Fibroblast of lung (primary cell): Measurements from ENCODE around the gene TIMELESS. TPM values are rescaled to one million over a fixed set of nuclear protein-coding genes. Genes with fewer than 3 reads are reported as not detected.

Experiments
- DNase-seq, 2 donors: peaks; one replicate each; pipeline versions ENCODE4 v3.0.0 to v3.0.0-alpha.2; 2010; ENCODE audit warnings: low read depth in 2 of 2
- H2AFZ ChIP-seq: 2 replicates; pipeline ENCODE4 v1.5.1; 2012; ENCODE audit warnings: low read length, control low read depth, inconsistent platforms
- H3K27ac ChIP-seq: 2 replicates; pipeline ENCODE4 v1.5.1; 2011; ENCODE audit warnings: low read length, control low read depth; ENCODE audit not compliant: insufficient read depth
- H3K27me3 ChIP-seq: 2 replicates; pipeline ENCODE4 v1.5.1; 2011; ENCODE audit warnings: mild to moderate bottlenecking, low read length; ENCODE audit not compliant: control insufficient read depth, insufficient read depth
- H3K36me3 ChIP-seq: 2 replicates; pipeline ENCODE4 v1.5.1; 2011; ENCODE audit warnings: low read length; ENCODE audit not compliant: control insufficient read depth, insufficient read depth
- H3K4me1 ChIP-seq: 2 replicates; pipeline ENCODE4 v1.5.1; 2011; ENCODE audit warnings: low read length; ENCODE audit not compliant: control insufficient read depth, insufficient read depth; ENCODE audit errors: extremely low read depth
- H3K4me2 ChIP-seq: 2 replicates; pipeline ENCODE4 v1.5.1; 2011; ENCODE audit warnings: low read length, control low read depth; ENCODE audit not compliant: insufficient read depth; ENCODE audit errors: extremely low read depth
- H3K4me3 ChIP-seq, 4 experiments: fragments of 200-600 bp in 1 of 4; sonication (generic) in 1 of 4; replicated peaks in 1 of 4; 2 replicates each; pipeline ENCODE4 v1.5.1; 2011 to 2016; ENCODE audit warnings: low read length in 4 of 4, low read depth in 3 of 4, mild to moderate bottlenecking in 3 of 4, control low read depth in 2 of 4, inconsistent platforms in 1 of 4, mixed read lengths in 1 of 4; ENCODE audit not compliant: insufficient read depth in 1 of 4; ENCODE audit errors: control extremely low read depth in 1 of 4
- H3K79me2 ChIP-seq: 2 replicates; pipeline ENCODE4 v1.5.1; 2012; ENCODE audit warnings: mild to moderate bottlenecking, low read length, inconsistent platforms; ENCODE audit not compliant: control insufficient read depth, insufficient read depth
- H3K9ac ChIP-seq: 2 replicates; pipeline ENCODE4 v1.5.1; 2011; ENCODE audit warnings: mild to moderate bottlenecking, low read length, control low read depth; ENCODE audit not compliant: insufficient read depth
- H3K9me3 ChIP-seq: 2 replicates; pipeline ENCODE4 v1.5.1; 2012; ENCODE audit warnings: low read depth, low read length; ENCODE audit not compliant: control insufficient read depth, insufficient read depth
- H4K20me1 ChIP-seq: 2 replicates; pipeline ENCODE4 v1.5.1; 2011; ENCODE audit warnings: low read length; ENCODE audit not compliant: control insufficient read depth, insufficient read depth; ENCODE audit errors: extremely low read depth
- EZH2 ChIP-seq: IDR thresholded peaks from 2 replicates; pipeline ENCODE4 v1.5.1; 2012; ENCODE audit warnings: low read length, control low read depth, mild to moderate bottlenecking; ENCODE audit errors: missing control alignments
- polyA plus RNA-seq, 2 donors: library from polyadenylated mRNA; depleted of rRNA in 1 of 2; stranded (reverse) in 1 of 2; unstranded in 1 of 2; fragments of >200 nt; gene quantifications; 2 replicates each; pipeline ENCODE4 v1.2.1, GENCODE V29; 2011 to 2012; ENCODE audit warnings: missing spikeins in 1 of 2
- total RNA-seq: library from RNA; depleted of rRNA; stranded (reverse); fragments of >200 nt; gene quantifications from 2 replicates; pipeline ENCODE4 v1.2.1, GENCODE V29; 2014
- TF ChIP-seq, protein P1 (sequence below), 2 donors: IDR thresholded peaks in 1 of 2; conservative IDR thresholded peaks in 1 of 2; 1 replicate in 1 of 2; 2 replicates in 1 of 2; pipeline ENCODE4 v1.5.1; 2011 to 2012; ENCODE audit warnings: low read length in 2 of 2, control low read depth in 1 of 2, inconsistent platforms in 1 of 2, low read depth in 1 of 2, mild to moderate bottlenecking in 1 of 2

TIMELESS gene
- total and polyA plus RNA-seq, 2 donors (not counting 1 experiment from before 2014, with no cell fraction given): 1.2 to 5.9 TPM

- peaks cover 8% of the 10 kb centered on the region for H3K79me2 ChIP-seq
- H2AFZ ChIP-seq: no peak overlapping the region
Measured at GRCh38 chr12:56437430-56438176, 11.6 kb downstream of the TIMELESS start.

DNA sequence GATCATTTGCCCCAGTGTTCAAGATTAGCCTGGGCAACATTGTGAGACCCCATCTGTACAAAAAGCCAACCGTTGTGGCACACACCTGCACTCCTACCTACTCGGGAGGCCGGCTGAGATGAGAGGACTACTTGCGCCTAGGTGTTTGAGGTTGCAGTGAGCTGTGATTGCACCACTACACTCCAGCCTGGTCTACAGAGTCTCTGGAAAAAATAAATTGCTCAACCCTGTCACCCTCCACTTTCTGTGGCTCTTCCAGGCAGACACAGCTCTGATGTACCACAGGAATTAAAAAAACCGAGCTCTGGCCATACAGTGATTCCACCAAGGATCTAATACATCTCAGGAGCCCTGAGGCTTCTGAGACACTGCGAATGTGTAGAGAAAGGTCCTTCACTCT, 14.4 kb downstream of the TIMELESS start:
- TF ChIP-seq, protein P1, sequence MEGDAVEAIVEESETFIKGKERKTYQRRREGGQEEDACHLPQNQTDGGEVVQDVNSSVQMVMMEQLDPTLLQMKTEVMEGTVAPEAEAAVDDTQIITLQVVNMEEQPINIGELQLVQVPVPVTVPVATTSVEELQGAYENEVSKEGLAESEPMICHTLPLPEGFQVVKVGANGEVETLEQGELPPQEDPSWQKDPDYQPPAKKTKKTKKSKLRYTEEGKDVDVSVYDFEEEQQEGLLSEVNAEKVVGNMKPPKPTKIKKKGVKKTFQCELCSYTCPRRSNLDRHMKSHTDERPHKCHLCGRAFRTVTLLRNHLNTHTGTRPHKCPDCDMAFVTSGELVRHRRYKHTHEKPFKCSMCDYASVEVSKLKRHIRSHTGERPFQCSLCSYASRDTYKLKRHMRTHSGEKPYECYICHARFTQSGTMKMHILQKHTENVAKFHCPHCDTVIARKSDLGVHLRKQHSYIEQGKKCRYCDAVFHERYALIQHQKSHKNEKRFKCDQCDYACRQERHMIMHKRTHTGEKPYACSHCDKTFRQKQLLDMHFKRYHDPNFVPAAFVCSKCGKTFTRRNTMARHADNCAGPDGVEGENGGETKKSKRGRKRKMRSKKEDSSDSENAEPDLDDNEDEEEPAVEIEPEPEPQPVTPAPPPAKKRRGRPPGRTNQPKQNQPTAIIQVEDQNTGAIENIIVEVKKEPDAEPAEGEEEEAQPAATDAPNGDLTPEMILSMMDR (conservative IDR thresholded peaks at IDR 0.05 in 1 of 2, IDR thresholded peaks at IDR 0.05 in 1 of 2; ENCODE audit: low read depth in 1 of 2, low read length in 2 of 2): no peak
- no peak for TF ChIP-seq EZH2
- Histone ChIP-seq H3K79me2 (peaks cover 8% of the 10 kb centered on the region), H3K4me2 (no peak overlapping the region), H3K27me3 (no peaks in the 10 kb centered on the region), H3K9me3 (no peaks in the 10 kb centered on the region), H3K4me3 (no peak overlapping the region), H3K4me1 (no peaks in the 10 kb centered on the region), H2AFZ (no peak overlapping the region), H3K36me3 (peaks cover 2% of the 10 kb centered on the region), H3K9ac (no peak overlapping the region), H4K20me1 (no peaks in the 10 kb centered on the region), H3K27ac (no peak overlapping the region)
- DNase-seq: no peak

More at GRCh38 chr12:56437430-56438176, 11.6 kb downstream of the TIMELESS start:
- Histone ChIP-seq H3K36me3 (no peaks in the 10 kb centered on the region), H4K20me1 (no peaks in the 10 kb centered on the region), H3K9ac (no peak overlapping the region), H3K4me1 (no peaks in the 10 kb centered on the region), H3K4me2 (no peak overlapping the region), H3K9me3 (no peaks in the 10 kb centered on the region), H3K27me3 (no peaks in the 10 kb centered on the region), H3K4me3 (no peak overlapping the region), H3K27ac (no peak overlapping the region)
- DNase-seq: no peak
- TF ChIP-seq EZH2: no peak
- TF ChIP-seq, protein P1 (conservative IDR thresholded peaks at IDR 0.05 in 1 of 2, IDR thresholded peaks at IDR 0.05 in 1 of 2; ENCODE audit: low read depth in 1 of 2, low read length in 2 of 2): no peak

- no peak overlapping the region for H2AFZ ChIP-seq
- H3K4me1 ChIP-seq: no peaks in the 10 kb centered on the region
- no peak overlapping the region for H3K4me2 ChIP-seq
- no peak overlapping the region for H3K4me3 ChIP-seq
- no peaks in the 10 kb centered on the region for H3K9me3 ChIP-seq
- H3K27me3 ChIP-seq: no peaks in the 10 kb centered on the region
- peaks cover 4% of the 10 kb centered on the region for H3K79me2 ChIP-seq
- TF ChIP-seq, protein P1 (conservative IDR thresholded peaks at IDR 0.05 in 1 of 2, IDR thresholded peaks at IDR 0.05 in 1 of 2; ENCODE audit: low read depth in 1 of 2, low read length in 2 of 2): no peak
- no peak for TF ChIP-seq EZH2
- no peak overlapping the region for H3K9ac ChIP-seq
- DNase-seq: no peak
- H3K27ac ChIP-seq: no peak overlapping the region
- H3K36me3 ChIP-seq: peaks cover 4% of the 10 kb centered on the region
- no peaks in the 10 kb centered on the region for H4K20me1 ChIP-seq
Measured at GRCh38 chr12:56431850-56432249, 17.4 kb downstream of the TIMELESS start.
